Occipital lobe (tissue), 2 donors: ENCODE data around the gene PSMA8. TPM values are rescaled to one million over a fixed set of nuclear protein-coding genes. Genes with fewer than 3 reads are reported as not detected.
"Not testable (repeated sequence)": the region's sequence is repeated elsewhere in the genome, so short reads cannot be mapped to it uniquely, and the experiment has no call there.

Experiments used
- DNase-seq: peaks from one replicate; lab custom pipeline; 2025; lab: John Stamatoyannopoulos, UW
- total RNA-seq: library from RNA; depleted of rRNA; stranded (reverse); fragments of >200 nt; gene quantifications from one replicate; pipeline ENCODE4 v1.2.3, GENCODE V29; 2014

The PSMA8 gene
- total RNA-seq, 1 donor from 2014 or later, result not detected

GRCh38 chr18:26230497-26230896 is 96.8 kb downstream of the PSMA8 start:
- DNase-seq, result no peak

GRCh38 chr18:26233208-26233607 is 99.5 kb downstream of the PSMA8 start:
- DNase-seq, result no peak

DNA sequence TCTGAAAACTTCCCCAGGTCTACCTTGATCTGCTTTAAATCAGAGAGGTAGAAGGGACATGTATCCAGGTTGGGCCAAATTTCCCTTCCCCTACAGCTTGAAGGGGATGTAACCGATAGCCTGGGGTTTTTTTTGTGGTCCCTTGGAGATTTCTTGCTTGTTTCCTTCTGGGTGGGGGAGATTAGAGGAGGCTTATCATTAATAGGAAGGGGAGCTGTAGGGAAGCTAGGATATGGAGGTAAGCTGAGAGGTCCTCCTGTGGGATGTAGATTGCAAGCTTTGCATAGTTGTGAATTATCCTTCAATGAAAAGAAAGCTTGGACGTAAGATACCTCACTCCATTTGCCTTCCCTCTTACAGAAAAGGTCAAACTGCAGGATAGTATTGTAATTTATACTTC is 103.7 kb downstream of the PSMA8 start:
- DNase-seq, result not testable (repeated sequence)

DNA sequence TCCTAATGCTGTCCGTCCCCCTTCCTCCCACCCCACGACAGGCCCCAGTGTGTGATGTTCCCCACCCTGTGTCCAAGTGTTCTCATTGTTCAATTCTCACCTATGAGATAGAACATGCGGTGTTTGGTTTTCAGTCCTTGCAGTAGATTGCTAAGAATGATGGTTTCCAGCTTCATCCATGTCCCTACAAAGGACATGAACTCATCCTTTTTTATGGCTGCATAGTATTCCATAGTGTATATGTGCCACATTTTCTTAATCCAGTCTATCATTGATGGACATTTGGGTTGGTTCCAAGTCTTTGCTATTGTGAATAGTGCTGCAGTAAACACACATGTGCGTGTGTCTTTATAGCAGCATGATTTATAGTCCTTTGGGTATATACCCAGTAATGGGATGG is 105.0 kb downstream of the PSMA8 start:
- DNase-seq, result not testable (repeated sequence)

DNA sequence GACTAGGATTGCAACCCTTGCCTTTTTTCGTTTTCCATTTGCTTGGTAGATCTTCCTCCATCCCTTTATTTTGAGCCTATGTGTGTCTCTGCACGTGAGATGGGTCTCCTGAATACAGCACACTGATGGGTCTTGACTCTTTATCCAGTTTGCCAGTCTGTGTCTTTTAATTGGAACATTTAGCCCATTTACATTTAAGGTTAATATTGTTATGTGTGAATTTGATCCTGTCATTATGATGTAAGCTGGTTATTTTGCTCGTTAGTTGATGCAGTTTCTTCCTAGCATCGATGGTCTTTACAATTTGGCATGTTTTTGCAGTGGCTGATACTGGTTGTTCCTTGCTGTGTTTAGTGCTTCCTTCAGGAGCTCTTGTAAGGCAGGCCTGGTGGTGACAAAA is 108.7 kb downstream of the PSMA8 start:
- DNase-seq, result not testable (repeated sequence)

Other genes with a start within 250 kb of the PSMA8 start
- gene SS18, start 43.3 kb upstream of the PSMA8 start, total RNA-seq, result 68.0 TPM
- 4.7 TPM for gene TAF4B, start 92.6 kb downstream of the PSMA8 start, total RNA-seq